MM.1S (cell line): Measurements from ENCODE around the gene TXNL4B.

Source experiments
- DNase-seq: peaks from one replicate; pipeline ENCODE4 v3.0.0-alpha.2; 2015
- H2AFZ ChIP-seq: fragments of 300-600 bp; sonication (generic); 2 replicates; pipeline ENCODE4 v1.6.0; 2016; ENCODE audit warnings: antibody characterized with exemption, low read length
- H3F3A ChIP-seq: fragments of 300-600 bp; sonication (generic); 2 replicates; pipeline ENCODE4 v1.6.1; 2016; ENCODE audit warnings: mild to moderate bottlenecking, antibody characterized with exemption, low read length, moderate library complexity, mixed read lengths; ENCODE audit not compliant: insufficient read depth
- H3K27ac ChIP-seq: fragments of 300-600 bp; sonication (generic); 2 replicates; pipeline ENCODE4 v1.5.1; 2016; ENCODE audit warnings: mild to moderate bottlenecking, low read length
- H3K27me3 ChIP-seq: fragments of 300-600 bp; sonication (generic); replicated peaks from 2 replicates; pipeline ENCODE4 v1.6.0; 2016; ENCODE audit warnings: low read length; ENCODE audit not compliant: insufficient read depth
- H3K36me3 ChIP-seq: fragments of 300-600 bp; sonication (generic); replicated peaks from 2 replicates; pipeline ENCODE4 v1.6.1; 2016; ENCODE audit warnings: mild to moderate bottlenecking, low read length, mixed read lengths; ENCODE audit not compliant: insufficient read depth
- H3K4me1 ChIP-seq: fragments of 300-600 bp; sonication (generic); 2 replicates; pipeline ENCODE4 v1.6.1; 2016; ENCODE audit warnings: low read length, mixed read lengths
- H3K4me2 ChIP-seq: fragments of 300-600 bp; sonication (generic); 2 replicates; pipeline ENCODE4 v1.6.0; 2016; ENCODE audit warnings: low read depth, low read length
- H3K4me3 ChIP-seq: fragments of 300-600 bp; sonication (generic); 2 replicates; pipeline ENCODE4 v1.5.1; 2016; ENCODE audit warnings: low read length, mixed read lengths
- H3K79me2 ChIP-seq: fragments of 300-600 bp; sonication (generic); 2 replicates; pipeline ENCODE4 v1.6.1; 2016; ENCODE audit warnings: mixed run types, low read length, mixed read lengths
- H3K9ac ChIP-seq: fragments of 300-600 bp; sonication (generic); 2 replicates; pipeline ENCODE4 v1.6.1; 2016; ENCODE audit warnings: low read length, mixed read lengths
- H3K9me2 ChIP-seq: fragments of 300-600 bp; sonication (generic); replicated peaks from 2 replicates; pipeline ENCODE4 v1.6.1; 2016; ENCODE audit warnings: mild to moderate bottlenecking, low read length, mixed read lengths; ENCODE audit not compliant: insufficient read depth
- H3K9me3 ChIP-seq: fragments of 300-600 bp; sonication (generic); replicated peaks from 2 replicates; pipeline ENCODE4 v1.6.1; 2016; ENCODE audit warnings: mild to moderate bottlenecking, low read length, mixed read lengths; ENCODE audit not compliant: insufficient read depth
- H4K20me1 ChIP-seq: fragments of 300-600 bp; sonication (generic); 2 replicates; pipeline ENCODE4 v1.6.1; 2016; ENCODE audit warnings: mild to moderate bottlenecking, low read length, moderate library complexity, mixed read lengths; ENCODE audit not compliant: insufficient read depth
- CTCF ChIP-seq: fragments of 300-600 bp; sonication (generic); IDR thresholded peaks from 2 replicates; pipeline ENCODE4 v1.5.1; 2016; ENCODE audit warnings: antibody characterized with exemption, low read length, mixed read lengths
- EZH2 ChIP-seq: fragments of 300-600 bp; sonication (generic); optimal IDR thresholded peaks from 2 replicates; pipeline ENCODE3; 2017; ENCODE audit warnings: low read depth, mild to moderate bottlenecking, antibody characterized with exemption, low read length, mixed read lengths
- EZH2phosphoT487 ChIP-seq: fragments of 300-600 bp; sonication (generic); IDR thresholded peaks from 2 replicates; pipeline ENCODE4 v1.6.1; 2018; ENCODE audit warnings: antibody characterized with exemption, low read length

TXNL4B gene

GRCh38 chr16:72073560-72074230, 19.7 kb downstream of the TXNL4B start:
- TF ChIP-seq EZH2 (no peak), CTCF (no peak), EZH2phosphoT487 (no peak)
- H3K36me3 ChIP-seq, result no peaks in the 10 kb centered on the region
- no peak overlapping the region for H3K9ac ChIP-seq
- no peak overlapping the region for H3K27ac ChIP-seq
- H2AFZ ChIP-seq, result no peak overlapping the region
- no peaks in the 10 kb centered on the region for H3K27me3 ChIP-seq
- H3K9me2 ChIP-seq, result no peaks in the 10 kb centered on the region
- H3K4me3 ChIP-seq, result no peak overlapping the region
- H3F3A ChIP-seq, result no peaks in the 10 kb centered on the region
- H3K4me1 ChIP-seq, result no peaks in the 10 kb centered on the region
- no peak overlapping the region for H3K4me2 ChIP-seq
- no peaks in the 10 kb centered on the region for H3K9me3 ChIP-seq
- DNase-seq, result no peak
- H4K20me1 ChIP-seq, result no peaks in the 10 kb centered on the region
- H3K79me2 ChIP-seq, result no peaks in the 10 kb centered on the region

- H3K4me2 ChIP-seq, result no peak overlapping the region
- no peak overlapping the region for H3K4me3 ChIP-seq
- no peak overlapping the region for H3K27ac ChIP-seq
- no peaks in the 10 kb centered on the region for H3K9me3 ChIP-seq
- TF ChIP-seq CTCF (no peak), EZH2 (no peak), EZH2phosphoT487 (no peak)
- H3K36me3 ChIP-seq, result no peaks in the 10 kb centered on the region
- H3F3A ChIP-seq, result no peaks in the 10 kb centered on the region
- no peaks in the 10 kb centered on the region for H3K27me3 ChIP-seq
- no peaks in the 10 kb centered on the region for H3K9me2 ChIP-seq
- no peaks in the 10 kb centered on the region for H3K4me1 ChIP-seq
- no peak overlapping the region for H2AFZ ChIP-seq
- no peaks in the 10 kb centered on the region for H4K20me1 ChIP-seq
- DNase-seq, result no peak
- H3K9ac ChIP-seq, result no peak overlapping the region
- no peaks in the 10 kb centered on the region for H3K79me2 ChIP-seq
Measured at GRCh38 chr16:72072514-72073342, 20.7 kb downstream of the TXNL4B start.

DNA sequence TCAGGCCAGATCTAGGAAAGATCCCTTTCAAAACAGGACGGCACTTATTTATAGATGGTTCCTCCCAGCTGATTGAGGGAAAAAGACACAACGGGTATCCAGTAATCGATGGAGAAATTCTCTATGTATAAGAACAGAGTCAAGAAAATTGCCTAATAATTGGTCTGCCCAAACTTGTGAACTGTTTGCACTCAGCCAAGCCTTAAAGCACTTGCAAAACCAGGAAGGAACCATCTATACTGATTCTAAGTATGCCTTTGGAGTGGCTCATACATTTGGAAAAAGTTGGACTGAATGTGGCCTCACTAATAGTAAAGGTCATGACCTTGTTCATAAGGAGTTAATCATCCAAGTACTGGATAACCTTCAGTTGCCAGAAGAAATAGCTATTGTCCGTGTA, 24.5 kb downstream of the TXNL4B start:
- no peak overlapping the region for H2AFZ ChIP-seq
- H3K79me2 ChIP-seq, result no peaks in the 10 kb centered on the region
- H3K9ac ChIP-seq, result no peak overlapping the region
- no peak overlapping the region for H3K27ac ChIP-seq
- no peak overlapping the region for H3K4me2 ChIP-seq
- H3K4me3 ChIP-seq, result no peak overlapping the region
- no peak for DNase-seq
- no peaks in the 10 kb centered on the region for H3K9me3 ChIP-seq
- H3K36me3 ChIP-seq, result no peaks in the 10 kb centered on the region
- H3K9me2 ChIP-seq, result no peaks in the 10 kb centered on the region
- H4K20me1 ChIP-seq, result no peaks in the 10 kb centered on the region
- TF ChIP-seq EZH2phosphoT487 (no peak), CTCF (no peak), EZH2 (no peak)
- no peaks in the 10 kb centered on the region for H3F3A ChIP-seq
- H3K4me1 ChIP-seq, result no peaks in the 10 kb centered on the region
- no peaks in the 10 kb centered on the region for H3K27me3 ChIP-seq
